Measurements from ENCODE around the gene LRRIQ1.

LRRIQ1 gene

DNA sequence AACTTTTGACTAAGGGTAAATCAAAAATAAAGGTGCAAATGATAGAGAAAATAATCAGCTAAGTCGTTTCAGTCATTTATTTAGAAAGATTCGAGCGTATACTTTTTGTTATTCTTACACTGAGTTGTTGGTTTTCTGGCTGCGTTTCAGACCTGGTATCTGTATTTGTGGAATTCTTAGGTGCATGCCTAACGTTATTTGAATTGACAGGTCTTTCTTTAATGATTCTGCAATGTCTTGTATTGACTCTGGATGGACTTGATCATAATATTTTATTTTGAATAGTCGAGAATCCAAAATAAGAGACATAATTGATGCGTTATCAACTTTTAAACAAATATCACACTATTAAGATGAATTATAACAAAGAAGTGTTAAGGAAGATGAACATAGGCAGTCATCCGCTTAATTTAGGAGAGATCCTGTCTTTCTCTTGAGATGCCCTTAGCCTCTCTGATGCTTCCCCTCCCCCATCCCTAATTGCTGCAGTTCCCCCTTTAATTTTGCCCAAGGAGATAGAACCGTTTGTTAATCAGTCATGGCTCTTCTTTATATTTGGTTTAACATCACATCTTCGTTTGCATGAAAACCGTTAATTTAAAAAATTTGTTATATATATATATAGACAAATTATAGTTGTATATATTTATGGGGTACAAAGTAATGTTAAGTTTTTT lies 245.6 kb downstream of the LRRIQ1 start:
- DNase-seq (ENCODE audit: low read depth in 2 of 2), result no peak

DNA sequence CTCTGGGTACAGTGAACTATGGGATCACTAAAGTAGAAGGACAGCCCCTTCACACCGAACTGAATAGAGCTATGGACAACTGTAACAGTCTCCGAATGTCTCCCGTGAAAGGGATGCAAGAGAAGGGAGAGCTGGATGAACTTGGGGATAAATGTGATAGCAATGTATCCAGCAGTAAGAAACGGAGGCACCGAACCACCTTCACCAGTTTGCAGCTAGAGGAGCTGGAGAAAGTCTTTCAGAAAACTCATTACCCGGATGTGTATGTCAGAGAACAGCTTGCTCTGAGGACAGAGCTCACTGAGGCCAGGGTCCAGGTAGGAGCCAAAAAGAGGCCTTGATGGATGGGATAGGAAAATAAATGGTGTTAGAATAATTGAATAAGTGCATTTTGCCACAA lies 247.4 kb downstream of the LRRIQ1 start:
- DNase-seq (ENCODE audit: low read depth in 2 of 2), result no peak

Measured in fibroblast of skin of left quadriceps (primary cell).